ENCODE results near the gene DNPH1.
A peak's percentile ranks its signal among the peaks of the same experiment; 100 is the strongest.

Gene DNPH1

GRCh38 chr6:43228951-43229802, at the start of gene DNPH1:
TSS of gene DNPH1 (minus strand) at chr6:43229481. CDS start at chr6:43229456, 25 bp downstream.
- peak; percentile 80 for DNase-seq (ENCODE audit: low spot score)

GRCh38 chr6:43278524-43279078, 49.3 kb upstream of the DNPH1 start:
- peak; percentile 51 for DNase-seq (ENCODE audit: low spot score)

- DNase-seq (ENCODE audit: low spot score): no peak
These were observed 48.6 kb upstream of the DNPH1 start for GRCh38 chr6:43277643-43278523.

GRCh38 chr6:43277306-43277642, 48.0 kb upstream of the DNPH1 start:
- DNase-seq (ENCODE audit: low spot score): no peak

GRCh38 chr6:43276577-43277305, 47.5 kb upstream of the DNPH1 start:
- no peak for DNase-seq (ENCODE audit: low spot score)

- DNase-seq (ENCODE audit: low spot score): no peak
These were observed 46.7 kb upstream of the DNPH1 start for GRCh38 chr6:43275801-43276576.

GRCh38 chr6:43274916-43275597, 45.8 kb upstream of the DNPH1 start:
- no peak for DNase-seq (ENCODE audit: low spot score)

- no peak for DNase-seq (ENCODE audit: low spot score)
These were observed 45.0 kb upstream of the DNPH1 start for GRCh38 chr6:43274127-43274915.

- no peak for DNase-seq (ENCODE audit: low spot score)
These were observed 44.4 kb upstream of the DNPH1 start for GRCh38 chr6:43273707-43274106.

GRCh38 chr6:43271944-43272343, 42.7 kb upstream of the DNPH1 start:
- no peak for DNase-seq (ENCODE audit: low spot score)

GRCh38 chr6:43271103-43271815, 42.0 kb upstream of the DNPH1 start:
- no peak for DNase-seq (ENCODE audit: low spot score)

- no peak for DNase-seq (ENCODE audit: low spot score)
These were observed 40.2 kb upstream of the DNPH1 start for GRCh38 chr6:43269273-43270007.

- DNase-seq (ENCODE audit: low spot score): no peak
These were observed 39.5 kb upstream of the DNPH1 start for GRCh38 chr6:43268782-43269272.

- DNase-seq (ENCODE audit: low spot score): no peak
These were observed 39.0 kb upstream of the DNPH1 start for GRCh38 chr6:43268355-43268700.

- no peak for DNase-seq (ENCODE audit: low spot score)
These were observed 38.5 kb upstream of the DNPH1 start for GRCh38 chr6:43267619-43268354.

- DNase-seq (ENCODE audit: low spot score): no peak
These were observed 36.3 kb upstream of the DNPH1 start for GRCh38 chr6:43265564-43265963.

GRCh38 chr6:43264599-43265145, 35.4 kb upstream of the DNPH1 start:
- DNase-seq (ENCODE audit: low spot score): no peak

All from hepatic stellate cell (primary cell).